Right cardiac atrium (tissue), 5 donors: ENCODE data around the gene SMAP2. TPM values are rescaled to one million over a fixed set of nuclear protein-coding genes. Genes with fewer than 3 reads are reported as not detected.
A peak's percentile ranks its signal among the peaks of the same experiment; 100 is the strongest.

Experiments
- ATAC-seq, 2 donors: fragments of 200-7000 bp; cut with Tn5 transposase; one replicate each; pipeline versions ENCODE4 v1.8.0 to v1.9.1; 2020; ENCODE audit warnings: moderate library complexity in 2 of 2, mild to moderate bottlenecking in 1 of 2
- DNase-seq, 3 donors: peaks; one replicate each; pipeline ENCODE4 v3.0.0-alpha.2; 2020
- H3K27ac ChIP-seq: one replicate; pipeline ENCODE4 v1.5.1; 2013; ENCODE audit warnings: mild to moderate bottlenecking, low read length, control low read depth, moderate library complexity
- H3K27me3 ChIP-seq: one replicate; pipeline ENCODE4 v1.6.1; 2013; ENCODE audit not compliant: control insufficient read depth, insufficient read depth
- H3K4me1 ChIP-seq: one replicate; pipeline ENCODE4 v1.6.1; 2013; ENCODE audit warnings: low read length; ENCODE audit not compliant: control insufficient read depth, insufficient read depth
- H3K4me3 ChIP-seq: one replicate; pipeline ENCODE4 v1.5.1; 2013; ENCODE audit warnings: low read length, control low read depth
- H3K9me3 ChIP-seq: one replicate; pipeline ENCODE4 v1.6.1; 2013; ENCODE audit warnings: low read length; ENCODE audit not compliant: control insufficient read depth
- WGBS: extraction: QIAGEN DNeasy Blood & Tissue Kit; methylation state at CpG from one replicate; pipeline ENCODE4 v1.1.7; 2013; 5-methylcytosine and 5-hydroxymethylcytosine counted together
- intact Hi-C, 4 donors: fragments of 100-400 bp; cut with DNase I; formaldehyde crosslinking; loops; one replicate each; pipeline versions ENCODE4 v1.11.0 to v1.14.0; 2022 to 2023
- polyA plus RNA-seq: library from polyadenylated mRNA; stranded (reverse); fragments of 200-250 nt; gene quantifications from one replicate; pipeline ENCODE4 v1.2.3, GENCODE V29; 2013
- total RNA-seq, 4 donors: library from RNA; stranded (reverse); fragmentation: NEBNext Ultra II Directional; extraction: Animal tissue kit (Norgen Biotek cat#: 25700); gene quantifications; one replicate each; pipeline ENCODE4 v1.2.1, GENCODE V29; 2021
- donor health status: healthy with polysubstance abuse.
- donor health status: DM: no; HTN: yes; CAD: no.
- donor health status: DM: no; HTN: no; CAD: no.
- donor health status: DM: no; HTN: yes; CAD: no; lungs with severe emphysema.
- donor health status: DM: yes; HTN: yes; CAD: no.

SMAP2 gene
- total and polyA plus RNA-seq, 5 donors, result 10.9 to 23.1 (median 17.1) TPM

DNA sequence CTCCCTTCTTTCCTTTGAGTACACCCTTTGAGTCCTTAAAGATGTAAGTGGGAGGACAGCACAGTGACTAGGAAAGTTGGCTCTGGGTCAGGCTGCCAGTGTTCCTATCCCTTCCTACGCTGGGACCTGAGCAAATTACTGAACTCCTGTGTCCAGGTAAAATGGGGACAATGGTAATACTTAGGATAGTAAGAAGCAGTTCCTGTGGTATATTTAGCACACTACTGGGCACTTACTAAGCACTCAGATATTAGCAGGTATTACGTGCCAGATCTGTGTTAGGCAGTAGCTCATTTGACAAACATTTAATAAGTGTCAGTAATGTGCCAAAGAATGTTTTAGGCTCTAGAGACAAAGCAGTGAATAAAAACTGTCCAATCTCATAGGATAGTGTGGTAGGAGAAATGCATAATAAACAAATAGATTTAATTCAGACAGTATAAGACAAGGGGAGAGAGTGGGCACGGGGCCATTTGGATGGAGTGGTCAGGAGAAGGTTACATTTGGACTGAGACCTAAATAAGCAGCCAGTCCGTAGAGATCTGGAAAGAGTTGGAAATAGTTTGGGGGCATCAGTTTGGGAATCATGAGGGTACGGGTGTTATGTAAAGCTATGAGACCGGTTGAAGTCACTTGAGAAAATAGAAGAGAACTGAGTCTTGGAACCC, 50.6 kb downstream of the SMAP2 start:
- Histone ChIP-seq H3K4me1 (peaks cover 2% of the 10 kb centered on the region), H3K9me3 (no peaks in the 10 kb centered on the region), H3K27ac (no peak overlapping the region), H3K4me3 (no peak overlapping the region), H3K27me3 (no peaks in the 10 kb centered on the region)
- peak in 1 of 2 donors; percentile 43 for ATAC-seq
- WGBS, result 72% methylated on average over 6 of the region's 6 CpGs
- DNase-seq, result no peak
- intact Hi-C loops, result no loop called here

DNA sequence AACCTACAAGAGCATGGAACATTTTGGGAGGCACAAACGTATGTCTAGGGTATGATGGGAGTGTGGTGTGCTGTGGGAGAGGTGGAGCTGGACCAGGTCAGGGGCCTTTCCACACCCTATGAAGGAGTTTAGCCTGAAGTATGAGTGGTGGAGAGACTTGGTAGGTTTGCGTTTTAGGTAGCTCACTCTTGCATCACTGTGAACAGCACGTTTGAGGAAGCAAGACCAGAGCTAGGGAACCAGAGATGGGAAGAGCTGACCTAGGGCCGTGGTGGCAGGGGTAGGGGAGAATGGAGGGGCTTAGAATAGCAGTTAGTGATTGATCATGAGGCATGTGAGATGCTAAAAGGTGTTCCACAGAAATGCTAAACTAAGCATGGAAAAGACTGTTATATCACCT, 51.7 kb downstream of the SMAP2 start:
- intact Hi-C loops, result no loop called here
- DNase-seq, result no peak
- no peak for ATAC-seq
- Histone ChIP-seq H3K27me3 (no peaks in the 10 kb centered on the region), H3K4me1 (peaks cover 2% of the 10 kb centered on the region), H3K4me3 (no peak overlapping the region), H3K27ac (no peak overlapping the region), H3K9me3 (no peaks in the 10 kb centered on the region)
- 77% methylated on average over 4 of the region's 4 CpGs for WGBS

GRCh38 chr1:40431385-40431784, 57.9 kb downstream of the SMAP2 start:
- DNase-seq (no peak), ATAC-seq (no peak)
- peaks cover 2% of the 10 kb centered on the region for H3K4me1 ChIP-seq
- H3K27me3 ChIP-seq, result no peaks in the 10 kb centered on the region
- no peaks in the 10 kb centered on the region for H3K9me3 ChIP-seq
- no peak overlapping the region for H3K4me3 ChIP-seq
- intact Hi-C loops, result no loop called here
- no peak overlapping the region for H3K27ac ChIP-seq

DNA sequence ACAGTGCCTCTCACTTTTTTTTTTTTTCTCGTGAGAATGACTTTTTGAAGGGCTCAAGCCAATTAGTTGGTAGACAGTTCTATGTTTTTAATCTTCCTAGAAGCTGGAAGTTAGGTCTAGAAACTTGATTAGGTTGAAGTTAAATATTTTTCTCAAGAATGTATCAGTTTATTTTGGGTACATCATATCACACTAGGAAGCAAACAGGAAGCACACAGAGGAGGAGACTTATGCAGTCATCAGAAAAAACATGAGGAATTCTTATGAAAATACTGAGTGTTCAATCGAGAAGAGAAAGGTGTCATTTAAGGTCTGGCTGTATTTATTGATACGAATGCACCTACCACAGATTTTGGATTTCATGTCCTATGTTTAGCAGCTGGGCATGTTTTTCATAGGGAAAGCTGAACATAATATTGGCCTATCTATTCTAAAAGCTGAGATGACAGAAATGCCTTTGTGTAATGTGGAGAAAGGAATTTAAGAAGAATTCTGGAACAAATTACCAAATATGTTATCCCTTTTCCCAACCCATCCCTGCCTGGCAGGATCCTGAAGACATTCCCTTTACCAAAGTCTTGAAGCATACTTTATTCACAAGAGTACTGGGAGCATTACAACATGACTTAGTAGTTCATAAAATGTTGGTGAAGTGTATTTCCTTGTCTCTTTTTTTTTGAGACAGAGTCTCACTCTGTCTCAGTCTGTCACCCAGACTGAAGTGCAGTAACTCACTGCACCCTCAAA, 59.3 kb downstream of the SMAP2 start:
- ATAC-seq, result no peak
- no peak for DNase-seq
- no peak overlapping the region for H3K27ac ChIP-seq
- H3K4me1 ChIP-seq, result peaks cover 2% of the 10 kb centered on the region
- H3K9me3 ChIP-seq, result no peaks in the 10 kb centered on the region
- intact Hi-C loops, result no loop called here
- no peaks in the 10 kb centered on the region for H3K27me3 ChIP-seq
- WGBS, result 38% methylated on average over 3 of the region's 3 CpGs
- H3K4me3 ChIP-seq, result no peak overlapping the region

DNA sequence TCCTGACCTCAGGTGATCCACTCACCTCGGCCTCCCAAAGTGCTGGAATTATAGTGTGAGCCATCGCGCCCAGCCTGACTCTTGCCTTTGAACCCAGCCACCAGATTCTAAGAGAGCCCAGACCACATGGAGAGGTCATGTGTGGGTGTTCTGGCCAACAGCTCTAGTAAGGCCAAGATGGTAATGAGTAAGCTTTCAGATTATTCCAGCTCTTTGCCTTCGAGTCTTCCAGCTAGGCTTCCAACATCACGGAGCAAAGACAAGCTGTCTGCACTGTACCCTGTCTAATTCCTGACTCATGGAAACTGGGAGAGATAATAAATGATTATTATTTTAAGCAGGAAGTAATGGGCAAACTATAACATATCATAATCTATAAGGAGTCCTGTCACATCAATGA, 61.9 kb downstream of the SMAP2 start:
- Histone ChIP-seq H3K4me1 (peaks cover 2% of the 10 kb centered on the region), H3K27ac (no peak overlapping the region), H3K27me3 (no peaks in the 10 kb centered on the region), H3K4me3 (no peak overlapping the region), H3K9me3 (no peaks in the 10 kb centered on the region)
- intact Hi-C loops, result no loop called here
- WGBS, result 75% methylated on average over 5 of the region's 5 CpGs
- DNase-seq, result no peak
- ATAC-seq, result no peak

- DNase-seq (no peak), ATAC-seq (no peak)
- Histone ChIP-seq H3K4me3 (no peak overlapping the region), H3K4me1 (peaks cover 2% of the 10 kb centered on the region), H3K27me3 (no peaks in the 10 kb centered on the region), H3K27ac (no peak overlapping the region), H3K9me3 (no peaks in the 10 kb centered on the region)
- WGBS, result 65% methylated on average over 4 of the region's 4 CpGs
- intact Hi-C loops, result no loop called here
These were observed 62.3 kb downstream of the SMAP2 start for GRCh38 chr1:40435876-40436275.

DNA sequence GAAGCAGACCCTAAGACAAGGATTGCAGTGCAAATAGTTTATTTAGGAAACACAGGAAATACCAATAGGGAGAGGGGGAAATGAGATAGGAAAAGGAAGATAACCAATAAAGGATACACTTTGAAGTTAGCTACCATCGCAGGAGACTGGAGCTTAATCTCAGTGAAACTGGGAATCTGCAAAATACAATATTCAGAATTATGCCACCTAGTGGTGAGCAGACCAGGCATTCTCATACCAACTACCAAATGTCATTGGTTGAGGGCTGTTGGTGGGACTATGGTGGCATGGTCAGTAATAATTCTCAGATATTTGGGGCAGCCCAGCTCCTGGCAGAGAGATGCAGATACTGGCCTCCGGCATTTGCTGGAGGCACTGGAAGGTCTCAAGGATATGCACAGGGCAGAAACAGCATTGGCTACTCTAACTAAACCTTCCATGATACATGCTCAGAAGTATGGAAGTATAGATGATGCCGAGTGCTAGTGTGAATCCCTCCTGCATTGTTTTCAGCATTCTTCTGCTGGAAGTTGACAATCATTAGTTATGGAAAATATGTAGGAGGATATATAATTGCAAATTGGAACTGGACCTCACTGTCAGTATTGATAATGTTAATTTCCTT, 65.0 kb downstream of the SMAP2 start:
- peaks cover 2% of the 10 kb centered on the region for H3K4me1 ChIP-seq
- ATAC-seq (peak; percentile 40 to 67), DNase-seq (no peak)
- no peaks in the 10 kb centered on the region for H3K9me3 ChIP-seq
- no peak overlapping the region for H3K4me3 ChIP-seq
- intact Hi-C loops, result no loop called here
- no peak overlapping the region for H3K27ac ChIP-seq
- no peaks in the 10 kb centered on the region for H3K27me3 ChIP-seq
- WGBS, result 62% methylated on average over 3 of the region's 3 CpGs

DNA sequence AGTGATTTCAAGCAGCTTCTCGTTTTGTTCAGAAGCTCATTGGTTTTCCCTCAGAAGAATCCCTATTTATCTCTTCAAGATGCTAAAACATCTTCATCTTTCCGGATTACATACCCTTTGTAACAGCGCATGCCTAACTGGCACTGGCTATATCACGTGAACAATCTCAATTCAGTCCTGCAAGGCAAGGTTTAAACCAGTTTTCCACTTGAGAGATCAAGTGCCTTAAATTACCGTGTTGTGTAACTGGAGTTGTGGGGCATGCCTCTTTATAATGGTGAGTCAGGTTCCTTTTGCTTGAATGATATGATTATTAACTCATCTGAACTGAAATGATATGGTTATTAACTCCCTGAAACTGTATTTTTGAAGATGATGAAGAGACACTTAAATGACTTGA, 65.7 kb downstream of the SMAP2 start:
- intact Hi-C loops, result no loop called here
- H3K4me1 ChIP-seq, result peaks cover 2% of the 10 kb centered on the region
- DNase-seq (no peak), ATAC-seq (no peak)
- no peaks in the 10 kb centered on the region for H3K9me3 ChIP-seq
- WGBS, result 86% methylated on average over 5 of the region's 5 CpGs
- no peaks in the 10 kb centered on the region for H3K27me3 ChIP-seq
- no peak overlapping the region for H3K4me3 ChIP-seq
- H3K27ac ChIP-seq, result no peak overlapping the region

DNA sequence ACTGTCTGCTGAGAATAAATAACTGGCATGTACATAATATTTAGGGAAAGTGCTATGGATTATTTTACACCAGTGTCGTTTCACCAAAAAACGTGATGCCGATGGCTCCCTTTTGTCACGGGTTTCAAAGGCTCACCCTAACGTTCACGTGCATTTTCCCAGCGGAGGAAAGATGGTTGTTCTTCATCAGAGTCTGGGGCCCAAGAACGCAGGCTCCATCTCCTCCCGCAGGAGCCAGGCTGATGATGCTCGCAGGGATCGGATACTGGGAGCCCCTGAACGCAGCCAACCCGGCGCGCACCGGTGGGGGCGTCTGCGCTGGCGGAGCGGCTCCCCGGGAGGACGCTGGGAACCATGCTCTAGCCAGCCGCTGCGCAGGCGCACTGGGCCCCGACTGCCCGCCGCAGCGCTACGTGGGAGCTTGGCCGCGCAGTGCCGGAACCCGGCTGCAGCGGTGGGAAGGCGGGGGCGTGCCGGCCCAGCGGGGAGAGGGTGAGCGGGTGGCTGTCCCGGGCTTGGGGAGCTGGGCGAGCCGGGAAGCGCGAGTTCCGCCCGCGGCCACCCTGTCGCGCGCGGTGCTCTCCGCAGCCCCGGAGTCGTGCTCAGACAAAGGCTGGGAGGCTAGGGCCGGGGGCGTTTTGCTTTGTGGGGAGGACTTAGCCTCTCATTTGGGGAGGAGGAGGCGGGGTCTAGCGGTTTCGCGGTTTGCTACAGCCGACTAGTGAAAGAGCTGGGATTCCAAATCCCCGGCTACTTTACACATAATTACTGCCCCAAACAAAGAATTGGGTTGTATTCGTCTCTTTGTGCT, 76.4 kb downstream of the SMAP2 start, which contains the start of gene ZFP69B:
TSS of gene ZFP69B (plus strand) at position 793 of the 811 bp plus-strand sequence. CDS start 486 bp downstream, outside the sequence.
- WGBS, result under 1% methylated on average over 64 of the region's 64 CpGs
- intact Hi-C loops, result no loop called here
- ATAC-seq, result peak; percentile 100

GRCh38 chr1:40450495-40451237, 77.1 kb downstream of the SMAP2 start:
- Histone ChIP-seq H3K9me3 (no peaks in the 10 kb centered on the region), H3K4me1 (peaks cover 3% of the 10 kb centered on the region), H3K27me3 (no peaks in the 10 kb centered on the region), H3K4me3 (peak overlapping the region; percentile 70), H3K27ac (peak overlapping the region; percentile 34)
- WGBS, result 19% methylated on average over 22 of the region's 22 CpGs
- intact Hi-C loops, result no loop called here
- ATAC-seq (peak; percentile 28 to 42), DNase-seq (peak in 2 of 3 donors; percentile 20 to 43)

More for the DNA sequence above, 76.4 kb downstream of the SMAP2 start, which contains the start of gene ZFP69B:
- H3K27me3 ChIP-seq, result no peaks in the 10 kb centered on the region
- H3K4me1 ChIP-seq, result peaks cover 3% of the 10 kb centered on the region
- peak within 1 kb of the TSS; percentile 39 for H3K27ac ChIP-seq
- H3K9me3 ChIP-seq, result no peaks in the 10 kb centered on the region
- peak; percentile 95 to 98 (median 97) for DNase-seq
- H3K4me3 ChIP-seq, result peak within 1 kb of the TSS; percentile 70
